Hematopoietic multipotent progenitor cell (in vitro differentiated cells): ENCODE measurements around the gene NCOR2. TPM values are rescaled to one million over a fixed set of nuclear protein-coding genes. Genes with fewer than 3 reads are reported as not detected.

Experiments
- DNase-seq, 3 donors: peaks; one replicate each; pipeline ENCODE4 v3.0.0-alpha.2; 2011 to 2015; ENCODE audit warnings: low read depth in 2 of 3, low spot score in 2 of 3
- total RNA-seq: library from RNA; depleted of rRNA; stranded (reverse); fragments of >200 nt; gene quantifications from one replicate; pipeline ENCODE4 v1.2.3, GENCODE V29; 2012

NCOR2 gene
- total RNA-seq, 1 donor, result 54.7 TPM

GRCh38 chr12:124562018-124562795, 5.2 kb downstream of the NCOR2 start:
- no peak for DNase-seq

GRCh38 chr12:124561231-124561630, 6.2 kb downstream of the NCOR2 start:
- no peak for DNase-seq

DNA sequence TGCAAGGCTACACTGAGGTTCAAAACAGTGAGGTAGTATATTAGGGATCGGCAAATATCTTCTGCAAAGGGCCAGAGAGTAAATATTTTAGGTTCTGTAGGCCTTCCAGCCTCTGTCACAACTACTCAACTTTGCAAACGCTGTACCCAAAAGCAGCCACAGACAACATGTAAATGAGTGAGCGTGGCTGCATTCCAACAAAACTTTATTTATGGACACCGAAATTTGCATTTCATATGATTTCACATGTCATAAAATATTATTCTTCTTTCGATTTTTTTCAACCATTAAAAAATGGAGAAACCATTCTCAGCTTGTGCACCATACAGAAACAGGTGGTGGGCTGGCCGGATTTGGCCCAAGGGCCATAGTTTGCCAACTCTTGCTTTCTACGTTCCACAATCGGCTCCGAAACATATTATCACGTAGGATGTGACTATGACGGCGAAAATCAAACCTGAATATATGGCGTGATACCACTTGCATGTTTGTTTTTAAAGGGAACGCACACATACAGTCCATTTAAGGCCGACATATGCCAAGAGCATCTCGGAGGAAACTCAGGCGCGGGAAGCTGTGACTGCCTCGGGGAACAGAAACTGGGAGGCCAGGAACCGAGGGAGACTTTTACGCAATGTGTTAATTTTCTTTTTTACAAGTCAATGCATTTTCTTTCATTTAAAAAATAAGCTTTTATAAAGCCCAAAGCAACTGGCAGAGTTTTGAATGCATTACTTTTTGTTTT, 7.1 kb downstream of the NCOR2 start:
- DNase-seq, result no peak

- no peak for DNase-seq
These were observed 8.0 kb downstream of the NCOR2 start for GRCh38 chr12:124559182-124560017.

DNA sequence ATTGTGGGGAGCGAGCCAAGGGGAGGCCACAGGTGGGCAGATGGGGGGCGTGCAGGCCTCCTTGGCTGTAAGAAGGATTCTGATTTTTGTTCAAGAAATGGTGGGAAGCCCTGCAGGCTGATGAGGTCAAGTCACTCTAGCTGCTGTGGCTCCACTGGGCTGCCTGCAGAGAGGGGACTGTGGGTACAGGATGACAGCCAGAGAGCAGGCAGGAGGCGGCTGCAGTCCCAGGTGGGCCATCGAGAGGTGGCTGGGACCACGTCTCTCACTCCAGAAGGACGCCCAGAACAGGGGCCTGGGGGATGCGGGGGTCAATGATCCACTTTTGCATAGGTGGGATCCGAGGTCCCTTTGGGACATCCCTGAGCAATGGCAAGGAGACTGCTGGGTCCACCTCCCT, 9.1 kb downstream of the NCOR2 start:
- no peak for DNase-seq

- DNase-seq, result no peak
These were observed 9.7 kb downstream of the NCOR2 start for GRCh38 chr12:124557518-124558223.

- no peak for DNase-seq
These were observed 10.4 kb downstream of the NCOR2 start for GRCh38 chr12:124556896-124557501.

DNA sequence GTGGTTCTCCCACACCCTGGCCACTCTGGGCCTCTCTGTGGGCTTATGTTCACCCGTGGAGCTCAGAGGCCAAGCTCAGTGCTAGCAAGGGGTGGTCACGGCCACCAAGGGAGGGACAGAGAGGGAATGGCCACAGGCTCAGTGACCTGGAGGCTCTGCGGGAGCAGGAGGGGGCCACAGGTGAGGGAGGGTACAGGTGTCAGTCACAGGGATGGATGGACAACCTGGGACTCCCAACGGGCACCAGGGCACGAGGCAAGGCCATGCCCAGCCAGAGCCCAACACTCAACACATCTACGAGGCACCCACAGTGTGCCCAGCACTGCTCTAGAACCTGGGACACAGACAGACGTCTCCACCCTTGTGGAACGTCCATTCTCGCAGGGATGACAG, 11.3 kb downstream of the NCOR2 start:
- no peak for DNase-seq

- no peak for DNase-seq
These were observed 12.0 kb downstream of the NCOR2 start for GRCh38 chr12:124555168-124556073.

GRCh38 chr12:124554429-124555029, 12.9 kb downstream of the NCOR2 start:
- peak in 1 of 3 donors; percentile 47 for DNase-seq

DNA sequence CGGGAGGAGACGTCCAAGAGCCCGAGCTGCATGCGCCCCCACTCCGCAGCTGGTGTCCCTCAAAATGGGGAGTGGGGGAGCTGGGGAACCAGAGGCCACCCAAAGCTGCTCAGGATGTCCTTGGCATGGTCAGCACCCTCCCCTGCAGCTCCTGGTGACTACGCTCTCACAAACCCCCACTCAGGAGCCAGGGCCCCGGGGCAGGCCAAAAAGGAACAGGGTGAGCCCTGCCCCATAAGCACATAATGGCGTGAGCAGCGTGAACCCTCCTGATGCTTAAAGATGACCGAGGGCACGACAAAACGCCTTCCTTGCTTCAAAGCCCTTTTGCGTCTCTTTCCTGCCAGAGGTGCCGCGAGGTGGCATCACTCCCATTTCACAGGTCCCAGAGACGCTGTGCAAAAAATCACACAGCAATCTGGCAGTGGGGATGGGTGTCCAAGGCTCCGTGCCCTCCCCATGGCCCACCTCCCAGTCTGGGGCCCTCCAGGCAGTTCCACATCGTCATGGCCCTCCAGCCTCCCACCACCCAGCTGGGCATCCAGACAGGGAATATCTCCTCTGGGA, 13.5 kb downstream of the NCOR2 start:
- no peak for DNase-seq

GRCh38 chr12:124551268-124552144, 15.9 kb downstream of the NCOR2 start:
- DNase-seq, result peak in 2 of 3 donors; percentile 72 to 74

DNA sequence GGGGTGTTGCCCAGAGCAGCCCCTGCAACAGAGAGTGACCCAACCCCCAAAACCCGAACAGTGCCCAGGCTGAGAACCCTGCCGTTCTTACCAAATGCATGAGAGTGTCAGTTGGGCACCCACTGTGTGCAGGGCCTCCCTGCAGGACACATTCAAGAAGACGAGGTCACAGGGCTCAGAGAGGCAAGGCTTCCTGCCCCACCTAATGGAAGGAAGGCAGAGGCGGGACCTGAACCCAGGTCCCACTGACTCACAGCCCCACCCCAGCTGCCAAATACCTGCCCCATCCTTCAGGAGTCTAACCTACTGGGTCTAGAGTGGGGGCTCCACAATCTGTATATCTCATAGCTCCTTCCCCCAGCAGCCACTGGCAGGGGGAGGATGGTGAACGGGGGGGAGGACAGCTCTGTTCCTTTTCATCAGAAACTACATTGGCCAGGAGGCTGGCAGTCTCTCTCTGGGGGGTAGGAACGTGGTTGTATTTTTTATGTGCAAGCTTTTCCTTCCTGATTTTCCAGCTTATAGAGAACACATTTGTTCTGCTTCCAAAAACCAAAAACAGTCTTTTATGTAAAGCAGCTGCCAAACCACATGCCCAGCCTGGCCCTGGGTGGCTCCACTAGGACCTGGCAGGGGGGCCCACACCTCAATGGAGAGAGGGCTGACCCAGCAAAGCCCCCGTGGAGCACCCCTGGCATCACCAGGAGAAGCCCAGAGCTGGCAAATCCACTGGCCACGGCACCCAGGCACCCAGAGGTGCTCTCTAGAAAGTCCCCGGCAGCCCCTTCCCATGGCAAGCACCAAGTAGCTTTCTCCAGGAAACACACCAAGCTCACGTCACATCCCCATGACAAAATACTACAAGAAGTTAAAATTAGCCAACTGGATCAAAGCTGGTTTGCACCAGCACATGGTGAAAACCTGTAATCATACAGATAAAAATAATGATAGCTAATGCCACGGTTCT, 17.0 kb downstream of the NCOR2 start:
- DNase-seq, result peak in 1 of 3 donors; percentile 58

DNA sequence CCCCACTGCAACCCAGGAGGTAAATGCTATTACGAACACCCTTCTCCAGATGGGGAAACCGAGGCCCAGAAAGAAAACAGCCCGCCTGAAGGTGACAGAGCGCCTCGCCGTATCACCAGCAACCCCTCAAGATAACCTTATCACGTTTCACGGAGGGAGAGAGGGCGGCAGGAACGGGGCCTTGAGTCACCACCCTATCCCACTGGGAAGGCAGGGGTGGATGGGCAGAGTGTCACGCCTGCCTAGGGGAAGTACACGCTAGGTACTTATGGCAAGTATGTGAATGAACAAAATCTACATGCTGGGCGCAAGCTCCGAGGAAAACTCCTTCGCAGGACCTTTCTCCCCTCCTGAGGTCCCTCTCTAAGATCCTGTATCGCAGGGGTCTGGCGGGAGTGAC, 17.8 kb downstream of the NCOR2 start:
- DNase-seq, result no peak

DNA sequence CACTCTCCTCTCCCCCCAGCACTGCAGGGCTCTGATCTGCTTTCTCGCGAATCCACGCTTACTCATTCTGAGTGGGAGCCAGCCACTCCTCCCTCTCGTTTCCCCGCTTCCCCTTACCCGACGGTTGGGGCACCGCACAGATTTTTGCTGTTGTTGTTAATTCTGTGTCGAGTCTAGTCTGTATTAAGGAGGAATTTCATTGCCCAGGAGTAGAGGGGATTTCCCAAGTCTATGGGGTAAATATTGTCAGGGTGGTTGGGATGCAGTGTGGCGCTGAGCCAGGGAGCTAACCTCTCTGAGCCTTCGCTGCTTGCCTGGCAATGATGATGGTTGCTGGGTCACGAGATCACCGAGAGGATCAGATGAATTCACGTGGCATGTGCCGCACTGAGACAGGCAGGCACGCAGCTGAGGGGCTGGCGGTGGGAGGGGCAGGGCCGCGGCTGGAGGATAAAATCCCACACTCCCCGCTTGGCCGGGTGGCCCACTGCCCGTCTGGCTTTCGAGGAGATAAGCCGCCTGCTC, 18.5 kb downstream of the NCOR2 start:
- peak in 2 of 3 donors; percentile 41 to 52 for DNase-seq

DNA sequence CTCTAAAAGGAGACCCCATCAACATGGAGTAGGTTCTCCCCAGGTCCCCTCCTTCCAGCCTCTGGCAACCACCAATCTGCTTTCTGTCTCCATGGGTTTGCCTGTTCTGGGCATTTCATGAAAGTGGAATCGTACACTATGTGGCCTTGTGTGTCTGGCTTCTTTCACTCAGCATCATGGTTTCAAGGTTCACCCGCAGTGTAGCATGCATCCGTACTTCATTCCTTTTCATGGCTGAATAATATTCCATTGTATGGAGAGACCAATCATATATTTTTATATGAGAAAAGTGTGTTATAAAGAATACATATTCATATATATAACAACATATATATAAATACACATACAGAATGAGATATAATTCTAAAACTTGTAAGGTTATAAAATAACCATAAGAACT, 19.8 kb downstream of the NCOR2 start:
- no peak for DNase-seq
